Neuron (in vitro differentiated cells): ENCODE results near the gene BMS1.

Experiments used
- H2AFZ ChIP-seq: one replicate; pipeline ENCODE4 v1.6.1; 2013; ENCODE audit warnings: low read depth, mild to moderate bottlenecking, inconsistent platforms, low read length, moderate library complexity
- H3K27me3 ChIP-seq: one replicate; pipeline ENCODE4 v1.6.1; 2013; ENCODE audit warnings: low read length; ENCODE audit not compliant: insufficient read depth
- H3K36me3 ChIP-seq: one replicate; pipeline ENCODE4 v1.6.1; 2013; ENCODE audit warnings: low read length; ENCODE audit not compliant: insufficient read depth
- H3K4me1 ChIP-seq: one replicate; pipeline ENCODE4 v1.6.1; 2013; ENCODE audit warnings: low read length; ENCODE audit not compliant: insufficient read depth
- H3K4me3 ChIP-seq: 2 replicates; pipeline ENCODE4 v1.5.1; 2013; ENCODE audit warnings: mild to moderate bottlenecking, low read length, moderate library complexity
- H3K9me3 ChIP-seq: one replicate; pipeline ENCODE4 v1.6.1; 2013; ENCODE audit warnings: low read length

The BMS1 gene

DNA sequence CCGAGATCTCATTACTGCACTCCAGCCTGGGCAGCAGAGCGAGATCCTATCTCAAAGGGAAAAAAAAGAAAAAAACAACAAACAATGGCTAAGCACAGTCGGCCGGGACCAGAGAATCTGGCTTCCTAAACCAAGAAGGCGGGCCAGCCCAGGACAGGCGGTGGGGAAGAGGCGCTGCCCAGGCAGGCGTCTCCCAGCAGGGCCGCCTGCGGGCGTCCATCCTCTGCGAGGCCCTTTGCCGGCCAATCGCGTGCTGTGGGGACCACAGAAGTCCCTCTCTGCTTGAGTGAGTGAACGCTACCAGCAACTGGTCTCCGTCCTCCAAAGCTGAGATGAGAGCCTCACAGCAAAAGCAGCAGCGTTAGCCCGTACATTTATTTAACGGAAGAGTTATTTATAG, 14.7 kb upstream of the BMS1 start:
- no peak overlapping the region for H3K4me3 ChIP-seq
- H2AFZ ChIP-seq = no peak overlapping the region
- no peaks in the 10 kb centered on the region for H3K36me3 ChIP-seq
- H3K27me3 ChIP-seq = peaks cover 2% of the 10 kb centered on the region
- H3K4me1 ChIP-seq = no peaks in the 10 kb centered on the region
- no peaks in the 10 kb centered on the region for H3K9me3 ChIP-seq

DNA sequence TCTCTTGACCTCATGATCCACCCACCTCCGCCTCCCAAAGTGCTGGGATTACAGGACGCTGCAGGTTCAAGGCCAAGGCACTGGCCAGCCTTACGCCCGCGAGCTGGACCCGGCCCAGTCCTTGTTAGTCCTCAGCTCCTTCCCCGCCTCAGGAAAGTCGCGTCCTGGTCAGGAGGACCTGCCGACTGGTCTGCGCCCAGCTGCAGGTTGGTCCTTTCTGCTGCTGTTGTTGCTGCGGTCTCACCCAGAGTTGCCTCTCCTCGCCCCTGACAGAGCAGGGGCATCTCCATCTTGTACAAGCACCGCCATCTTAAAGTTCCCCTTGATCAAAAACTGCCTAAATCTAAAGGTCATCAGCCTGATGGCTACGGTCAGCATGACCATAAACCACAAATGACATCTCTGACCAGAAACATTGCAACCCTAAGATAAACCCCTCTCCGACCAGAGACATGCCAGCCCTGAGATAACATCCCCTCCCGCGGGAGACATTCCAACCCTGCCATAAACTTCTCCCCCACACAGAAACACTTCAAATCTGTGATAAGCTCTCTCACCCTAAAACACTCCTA, 13.9 kb upstream of the BMS1 start:
- Histone ChIP-seq H3K27me3 (peaks cover 2% of the 10 kb centered on the region), H3K4me3 (no peak overlapping the region), H3K4me1 (no peaks in the 10 kb centered on the region), H3K9me3 (no peaks in the 10 kb centered on the region), H3K36me3 (no peaks in the 10 kb centered on the region), H2AFZ (no peak overlapping the region)

DNA sequence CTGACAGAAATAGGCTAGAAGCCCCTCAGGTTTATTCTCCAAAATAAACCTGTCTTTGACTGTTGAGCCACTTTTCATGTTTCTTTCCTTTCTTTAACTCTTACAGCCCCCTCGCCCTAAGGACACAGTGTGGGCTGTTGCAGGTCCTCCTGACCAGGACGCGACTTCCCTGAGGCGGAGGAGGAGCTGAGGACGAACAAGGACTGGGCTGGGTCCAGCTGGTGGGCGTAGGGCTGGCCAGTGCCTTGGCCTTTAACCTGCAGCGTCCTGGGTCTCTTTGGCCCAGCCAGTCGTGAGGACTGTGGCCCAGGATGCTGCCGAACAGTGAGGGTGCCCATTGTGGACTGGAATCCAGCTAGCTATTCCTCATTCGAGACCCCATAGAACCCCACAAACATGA, 13.4 kb upstream of the BMS1 start:
- Histone ChIP-seq H3K36me3 (no peaks in the 10 kb centered on the region), H3K27me3 (peaks cover 2% of the 10 kb centered on the region), H3K4me1 (no peaks in the 10 kb centered on the region), H3K9me3 (no peaks in the 10 kb centered on the region), H2AFZ (no peak overlapping the region), H3K4me3 (no peak overlapping the region)

DNA sequence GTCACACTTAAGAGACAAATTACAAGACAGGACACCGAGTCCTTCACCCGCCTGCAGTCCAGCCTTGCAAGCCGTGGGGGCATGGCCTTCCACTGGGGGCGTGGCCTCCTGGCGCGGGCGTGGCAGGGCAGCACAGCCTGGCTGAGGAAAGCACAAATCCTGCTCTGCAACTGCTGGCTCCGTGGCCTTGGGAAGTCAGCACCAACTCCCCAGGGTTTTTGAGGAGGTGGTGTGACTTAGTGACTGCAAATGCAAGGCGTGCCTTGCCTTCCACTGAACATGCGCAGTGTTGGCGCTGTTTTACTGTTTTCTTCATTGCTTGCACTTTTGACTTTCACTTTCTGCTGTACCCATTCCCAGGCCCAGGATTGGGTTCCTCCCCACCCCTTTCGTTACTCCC, 12.9 kb upstream of the BMS1 start:
- no peaks in the 10 kb centered on the region for H3K9me3 ChIP-seq
- H3K4me1 ChIP-seq = no peaks in the 10 kb centered on the region
- peaks cover 1% of the 10 kb centered on the region for H3K27me3 ChIP-seq
- no peak overlapping the region for H2AFZ ChIP-seq
- no peak overlapping the region for H3K4me3 ChIP-seq
- H3K36me3 ChIP-seq = no peaks in the 10 kb centered on the region

DNA sequence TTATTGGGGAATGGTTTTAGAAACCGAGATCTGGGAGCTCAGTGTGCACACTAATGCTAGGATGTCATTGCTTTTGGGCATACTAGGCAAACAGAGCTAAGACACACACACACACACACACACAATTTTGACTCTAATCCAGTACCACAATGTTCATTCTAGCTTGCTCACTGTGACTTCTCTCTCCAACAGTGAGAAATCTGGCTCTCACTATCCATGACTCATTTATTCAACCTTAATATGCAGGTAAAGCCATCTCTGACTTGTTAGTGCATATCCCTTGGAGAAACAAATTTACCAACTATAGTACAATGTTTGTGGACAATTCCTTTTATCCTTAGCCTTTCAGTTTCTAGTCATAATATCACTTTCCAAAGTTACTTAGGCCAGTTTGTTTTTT, 5.9 kb upstream of the BMS1 start:
- Histone ChIP-seq H3K4me1 (no peaks in the 10 kb centered on the region), H3K27me3 (peaks cover 2% of the 10 kb centered on the region), H3K9me3 (no peaks in the 10 kb centered on the region), H2AFZ (no peak overlapping the region), H3K36me3 (no peaks in the 10 kb centered on the region), H3K4me3 (no peak overlapping the region)

DNA sequence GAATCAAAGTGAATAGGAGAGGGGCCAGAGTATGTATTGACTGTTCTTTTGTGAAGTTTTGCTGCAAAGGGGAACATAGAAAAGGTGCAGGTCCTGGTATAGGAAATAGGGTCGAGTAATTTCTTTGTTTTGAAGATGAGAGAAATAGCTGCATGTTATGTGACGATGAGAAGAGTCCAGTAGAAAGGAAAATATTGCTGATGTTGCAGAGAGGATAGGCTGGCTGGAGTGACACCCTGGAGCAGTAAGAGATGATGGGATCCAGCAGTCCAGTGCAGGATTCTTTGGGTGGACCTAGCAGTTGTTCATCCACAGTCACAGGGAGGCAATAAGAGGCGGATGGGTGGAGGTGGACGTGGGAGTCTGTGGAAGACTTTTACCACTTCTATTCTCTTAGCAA, 2.1 kb upstream of the BMS1 start:
- no peak overlapping the region for H3K4me3 ChIP-seq
- no peaks in the 10 kb centered on the region for H3K27me3 ChIP-seq

DNA sequence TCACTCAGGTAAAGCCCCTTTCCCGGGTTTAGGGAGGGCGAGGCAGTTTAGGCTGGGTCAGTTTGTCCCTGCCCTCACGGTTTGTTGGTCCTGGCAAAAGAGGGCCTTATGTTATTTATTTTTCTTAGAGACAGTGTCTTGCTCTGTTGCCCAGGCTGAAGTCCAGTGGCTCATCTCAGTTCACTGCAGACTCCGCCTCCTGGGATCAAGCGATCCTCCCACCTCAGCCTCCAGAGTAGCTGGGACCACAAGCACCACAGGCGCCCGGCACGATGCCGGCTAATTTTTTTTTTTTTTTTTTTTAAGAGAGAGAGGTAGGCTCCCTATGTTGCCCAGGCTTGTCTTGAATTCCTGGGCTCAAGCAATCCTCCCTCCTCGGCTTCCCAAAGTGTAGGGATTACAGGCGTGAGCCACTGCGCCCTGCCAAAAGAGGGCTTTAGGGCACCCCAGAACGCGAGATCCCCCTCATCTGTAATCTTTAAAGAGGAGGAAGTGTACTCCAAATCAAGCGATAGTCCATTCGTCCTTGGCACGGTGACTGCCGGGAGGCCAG, 626 bp upstream of the BMS1 start:
- Histone ChIP-seq H2AFZ (peak overlapping the region; percentile 93), H3K4me1 (peaks cover 6% of the 10 kb centered on the region), H3K36me3 (peaks cover 24% of the 10 kb centered on the region), H3K4me3 (peak overlapping the region; percentile 99), H3K27me3 (no peaks in the 10 kb centered on the region), H3K9me3 (no peaks in the 10 kb centered on the region)

More for the DNA sequence above, 2.1 kb upstream of the BMS1 start:
- H3K9me3 ChIP-seq = no peaks in the 10 kb centered on the region
- H3K36me3 ChIP-seq = peaks cover 10% of the 10 kb centered on the region
- peaks cover 6% of the 10 kb centered on the region for H3K4me1 ChIP-seq
- no peak overlapping the region for H2AFZ ChIP-seq

DNA sequence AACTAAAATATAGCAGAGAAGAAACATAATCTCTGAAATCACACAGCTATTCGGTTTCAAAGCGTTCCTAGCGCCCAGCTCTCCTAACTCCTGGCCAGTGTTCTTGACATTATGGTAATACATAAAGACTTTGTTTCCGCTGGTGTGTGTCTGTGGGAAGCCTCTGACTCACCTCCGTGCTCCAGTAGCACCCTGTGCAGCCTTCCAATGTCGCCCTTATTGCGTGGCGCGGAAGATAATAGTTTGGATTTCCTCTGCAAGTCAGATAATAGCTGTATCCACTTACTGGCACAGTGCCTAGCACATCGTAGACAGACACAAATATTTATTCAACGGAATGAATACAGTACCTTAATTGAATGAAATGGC, 570 bp downstream of the BMS1 start:
- Histone ChIP-seq H3K36me3 (peaks cover 30% of the 10 kb centered on the region), H3K9me3 (no peaks in the 10 kb centered on the region), H3K4me1 (peaks cover 6% of the 10 kb centered on the region), H2AFZ (peak overlapping the region; percentile 93), H3K4me3 (peak overlapping the region; percentile 99), H3K27me3 (no peaks in the 10 kb centered on the region)

DNA sequence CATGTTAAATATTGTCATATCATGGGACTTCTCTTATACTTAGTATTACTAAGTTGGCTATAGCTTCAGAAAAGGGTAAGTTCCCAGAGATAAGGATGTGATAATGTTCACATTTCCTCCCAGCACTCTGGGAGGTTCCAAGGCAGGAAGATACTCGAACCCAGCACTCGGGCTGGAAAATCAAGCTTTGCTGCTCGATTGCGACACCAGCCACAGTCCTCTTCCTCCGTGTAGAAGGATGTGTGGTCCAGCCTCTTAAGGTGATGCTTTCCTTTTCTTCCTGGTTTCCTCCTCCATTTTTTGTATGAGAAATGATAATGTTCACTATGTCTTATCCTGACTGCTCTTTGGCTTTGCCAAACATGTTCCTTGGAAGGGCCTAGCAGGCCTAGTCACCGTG, 3.2 kb downstream of the BMS1 start:
- no peaks in the 10 kb centered on the region for H3K27me3 ChIP-seq
- peaks cover 50% of the 10 kb centered on the region for H3K36me3 ChIP-seq
- H3K4me1 ChIP-seq = peaks cover 6% of the 10 kb centered on the region
- H3K4me3 ChIP-seq = no peak overlapping the region
- no peak overlapping the region for H2AFZ ChIP-seq
- H3K9me3 ChIP-seq = peaks cover 6% of the 10 kb centered on the region

DNA sequence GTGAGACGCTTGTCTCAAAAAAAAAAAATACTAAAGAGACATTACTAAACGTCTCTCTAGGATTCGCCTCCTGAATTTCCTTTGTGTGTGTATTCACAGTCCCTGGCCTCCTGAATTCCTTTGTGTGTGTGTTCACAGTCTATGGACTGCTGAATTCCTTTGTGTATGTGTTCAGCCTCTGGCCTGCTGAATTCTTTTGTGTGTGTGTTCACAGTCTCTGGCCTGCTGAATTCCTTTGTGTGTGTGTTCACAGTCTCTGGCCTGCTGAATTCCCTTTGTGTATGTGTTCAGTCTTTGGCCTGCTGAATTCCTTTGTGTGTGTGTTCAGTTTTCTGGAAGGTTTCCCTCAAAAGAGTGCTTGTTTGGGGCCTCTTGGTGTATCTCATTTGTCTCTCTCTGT, 8.2 kb downstream of the BMS1 start:
- Histone ChIP-seq H3K27me3 (no peaks in the 10 kb centered on the region), H3K9me3 (peaks cover 11% of the 10 kb centered on the region), H3K36me3 (peaks cover 74% of the 10 kb centered on the region), H3K4me3 (no peak overlapping the region), H2AFZ (no peak overlapping the region), H3K4me1 (peaks cover 3% of the 10 kb centered on the region)

DNA sequence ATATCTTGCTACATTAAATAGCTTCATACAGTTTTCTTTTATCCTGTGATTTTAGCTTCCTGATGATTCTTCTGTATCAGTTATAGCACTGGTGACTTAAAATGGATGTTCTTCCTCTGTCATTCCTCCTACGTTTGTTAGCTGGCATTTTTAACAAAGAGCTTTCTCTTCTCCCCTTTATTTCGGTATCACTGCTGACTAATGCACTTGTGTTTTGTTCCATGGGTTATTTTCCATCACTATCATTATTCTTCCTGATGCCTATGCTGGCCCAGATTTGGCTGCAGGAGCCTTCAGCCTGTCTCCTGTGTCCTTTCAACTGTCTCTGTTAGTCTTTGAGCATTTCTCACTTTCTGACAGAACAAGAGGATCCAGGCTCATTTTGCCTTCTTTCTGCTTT, 13.1 kb downstream of the BMS1 start:
- Histone ChIP-seq H3K4me1 (peaks cover 3% of the 10 kb centered on the region), H3K36me3 (peaks cover 84% of the 10 kb centered on the region), H3K9me3 (peaks cover 5% of the 10 kb centered on the region), H3K27me3 (no peaks in the 10 kb centered on the region), H3K4me3 (no peak overlapping the region), H2AFZ (no peak overlapping the region)

DNA sequence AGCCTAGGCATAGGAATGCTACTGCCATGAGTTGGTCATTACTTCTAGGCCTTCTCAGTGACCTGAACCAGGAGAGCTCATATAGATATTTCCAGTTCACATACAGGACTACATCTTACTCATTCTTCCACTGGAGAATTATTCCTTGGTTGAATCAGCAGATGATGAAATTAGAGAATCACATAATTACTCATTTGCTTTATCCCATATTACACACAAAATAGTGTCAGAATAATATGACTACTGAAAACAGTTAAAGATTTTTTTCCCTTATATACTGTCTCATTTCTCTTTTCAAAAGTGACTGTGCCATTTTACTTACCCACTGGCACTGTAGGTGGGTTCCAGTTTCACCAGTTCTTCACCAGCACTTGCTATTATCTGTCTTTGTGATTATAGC, 18.5 kb downstream of the BMS1 start:
- H3K4me1 ChIP-seq = no peaks in the 10 kb centered on the region
- no peaks in the 10 kb centered on the region for H3K27me3 ChIP-seq
- H2AFZ ChIP-seq = no peak overlapping the region
- no peak overlapping the region for H3K4me3 ChIP-seq
- peaks cover 88% of the 10 kb centered on the region for H3K36me3 ChIP-seq
- peaks cover 3% of the 10 kb centered on the region for H3K9me3 ChIP-seq

DNA sequence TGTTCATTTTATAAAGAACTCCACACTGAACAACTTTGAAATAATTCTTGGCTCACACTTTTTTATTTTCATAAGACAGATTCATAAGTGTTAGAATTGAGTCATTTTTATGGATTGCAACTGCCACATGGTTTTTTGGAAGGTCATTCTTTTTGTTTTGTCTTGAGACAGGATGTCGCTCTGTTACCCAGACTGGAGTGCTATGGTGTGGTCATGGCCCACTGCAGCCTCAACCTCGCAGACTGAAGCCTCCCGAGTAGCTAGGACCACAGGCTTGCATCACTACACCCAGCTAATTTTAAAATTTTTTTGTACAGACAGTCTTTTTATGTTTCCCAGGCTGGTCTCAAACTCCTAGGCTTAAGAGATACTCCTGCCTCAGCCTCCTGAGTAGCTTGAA, 20.3 kb downstream of the BMS1 start:
- Histone ChIP-seq H3K4me1 (no peaks in the 10 kb centered on the region), H3K4me3 (no peak overlapping the region), H2AFZ (no peak overlapping the region), H3K9me3 (peaks cover 12% of the 10 kb centered on the region), H3K36me3 (peaks cover 84% of the 10 kb centered on the region), H3K27me3 (no peaks in the 10 kb centered on the region)

DNA sequence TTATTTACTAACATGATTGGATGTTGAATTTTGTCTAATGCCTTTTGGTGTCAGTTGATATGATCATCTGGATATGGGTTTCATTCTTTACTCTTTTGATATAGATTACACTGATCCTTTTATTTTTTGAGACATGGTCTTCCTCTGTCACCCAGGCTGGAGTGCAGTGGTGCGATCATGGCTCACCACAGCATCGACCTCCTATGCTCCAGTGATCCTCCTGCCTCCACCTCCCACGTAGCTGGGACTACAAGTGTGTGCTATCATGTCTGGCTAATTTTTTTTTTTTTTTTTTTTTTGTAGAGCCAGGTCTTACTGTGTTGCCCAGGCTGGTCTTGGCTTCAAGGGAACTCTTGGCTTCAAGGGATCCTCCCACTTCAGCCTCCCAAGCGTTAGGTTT, 27.1 kb downstream of the BMS1 start:
- no peaks in the 10 kb centered on the region for H3K27me3 ChIP-seq
- no peak overlapping the region for H2AFZ ChIP-seq
- H3K4me1 ChIP-seq = no peaks in the 10 kb centered on the region
- H3K4me3 ChIP-seq = no peak overlapping the region
- H3K9me3 ChIP-seq = peaks cover 21% of the 10 kb centered on the region
- H3K36me3 ChIP-seq = peaks cover 56% of the 10 kb centered on the region
